GM23338 (cell line): ENCODE data around the gene SVIP. TPM values are rescaled to one million over a fixed set of nuclear protein-coding genes. Genes with fewer than 3 reads are reported as not detected.

Experiments
- ATAC-seq: fragments of 200-7000 bp; cut with Tn5 transposase; 3 replicates; pipeline ENCODE4 v1.9.1; 2020
- DNase-seq: peaks from one replicate; pipeline ENCODE4 v3.0.0-alpha.2; 2015; ENCODE audit warnings: low spot score
- H2AFZ ChIP-seq: fragments of 200-600 bp; sonication (generic); 2 replicates; pipeline ENCODE4 v1.8.0; 2016; ENCODE audit warnings: antibody characterized with exemption, mild to moderate bottlenecking, moderate library complexity
- H3F3A ChIP-seq: fragments of 200-600 bp; sonication (generic); replicated peaks from 2 replicates; pipeline ENCODE4 v1.8.0; 2017; ENCODE audit warnings: antibody characterized with exemption, mixed run types, low read depth
- H3K27ac ChIP-seq: fragments of 200-600 bp; sonication (generic); 2 replicates; pipeline ENCODE4 v1.6.1; 2016; ENCODE audit warnings: low read depth
- H3K27me3 ChIP-seq: fragments of 200-600 bp; sonication (generic); 2 replicates; pipeline ENCODE4 v1.8.0; 2016; ENCODE audit warnings: mild to moderate bottlenecking, mixed run types, moderate library complexity; ENCODE audit not compliant: insufficient read depth
- H3K36me3 ChIP-seq: fragments of 200-600 bp; sonication (generic); 2 replicates; pipeline ENCODE4 v1.8.0; 2016; ENCODE audit warnings: mild to moderate bottlenecking; ENCODE audit not compliant: insufficient read depth
- H3K4me1 ChIP-seq: fragments of 200-600 bp; sonication (generic); 2 replicates; pipeline ENCODE4 v1.8.0; 2016; ENCODE audit warnings: mild to moderate bottlenecking, moderate library complexity; ENCODE audit not compliant: insufficient read depth
- H3K4me2 ChIP-seq: fragments of 200-600 bp; sonication (generic); 2 replicates; pipeline ENCODE4 v1.7.1; 2017; ENCODE audit warnings: mixed run types
- H3K4me3 ChIP-seq: fragments of 200-600 bp; sonication (generic); 2 replicates; pipeline ENCODE4 v1.6.1; 2016; ENCODE audit warnings: mixed run types
- H3K79me2 ChIP-seq: fragments of 200-600 bp; sonication (generic); replicated peaks from 2 replicates; pipeline ENCODE4 v1.8.0; 2017; ENCODE audit warnings: mild to moderate bottlenecking; ENCODE audit not compliant: insufficient read depth
- H3K9me2 ChIP-seq: fragments of 200-600 bp; sonication (generic); 2 replicates; pipeline ENCODE4 v1.8.0; 2017; ENCODE audit not compliant: insufficient read depth
- H4K20me1 ChIP-seq: fragments of 200-600 bp; sonication (generic); replicated peaks from 2 replicates; pipeline ENCODE4 v1.8.0; 2017; ENCODE audit warnings: mild to moderate bottlenecking; ENCODE audit not compliant: insufficient read depth
- H3K27ac Mint-ChIP-seq: 2 replicates; pipeline ENCODE4 v1.8.0; 2020; ENCODE audit warnings: inconsistent platforms, mild to moderate bottlenecking, moderate library complexity, mixed read lengths
- H3K27me3 Mint-ChIP-seq: 3 replicates; pipeline ENCODE4 v1.8.0; 2022; ENCODE audit warnings: low read depth, mild to moderate bottlenecking, moderate library complexity, mixed read lengths, inconsistent platforms; ENCODE audit not compliant: insufficient read depth, poor library complexity
- H3K36me3 Mint-ChIP-seq: 3 replicates; pipeline ENCODE4 v1.8.0; 2021; ENCODE audit warnings: low read depth, mild to moderate bottlenecking, inconsistent platforms, moderate library complexity, mixed read lengths
- H3K4me1 Mint-ChIP-seq: 3 replicates; pipeline ENCODE4 v1.8.0; 2020; ENCODE audit warnings: mild to moderate bottlenecking, inconsistent platforms, mixed read lengths
- H3K4me3 Mint-ChIP-seq: 3 replicates; pipeline ENCODE4 v1.8.0; 2021; ENCODE audit warnings: moderate library complexity, mild to moderate bottlenecking, inconsistent platforms, mixed read lengths
- H3K9me3 Mint-ChIP-seq: 3 replicates; pipeline ENCODE4 v1.8.0; 2020; ENCODE audit warnings: moderate library complexity, mild to moderate bottlenecking, inconsistent platforms, mixed read lengths
- CREB1 ChIP-seq: fragments of 250-450 bp; sonication (Bioruptor Pico); IDR thresholded peaks from 2 replicates; pipeline ENCODE4 v1.5.0; 2020; ENCODE audit warnings: low read depth, mild to moderate bottlenecking, moderate library complexity
- CTCF ChIP-seq, 2 experiments: fragments of 200-600 bp in 1 of 2; sonication (generic) in 1 of 2; conservative IDR thresholded peaks; 2 replicates each; pipeline versions ENCODE4 v1.5.1 to v1.6.1; 2016 to 2017; ENCODE audit warnings: antibody characterized with exemption in 2 of 2, low read depth in 2 of 2, mild to moderate bottlenecking in 2 of 2, moderate library complexity in 1 of 2
- EZH2 ChIP-seq: fragments of 200-600 bp; sonication (generic); IDR thresholded peaks from one replicate; pipeline ENCODE4 v1.8.0; 2017; ENCODE audit warnings: antibody characterized with exemption, mild to moderate bottlenecking, low read depth; ENCODE audit not compliant: unreplicated experiment
- EZH2phosphoT487 ChIP-seq: fragments of 200-600 bp; sonication (generic); IDR thresholded peaks from one replicate; pipeline ENCODE4 v1.8.1; 2018; ENCODE audit warnings: antibody characterized with exemption; ENCODE audit not compliant: unreplicated experiment
- JUNB ChIP-seq: IDR thresholded peaks from one replicate; pipeline ENCODE4 v1.6.1; 2016; ENCODE audit warnings: antibody characterized with exemption; ENCODE audit not compliant: unreplicated experiment
- NANOG ChIP-seq: IDR thresholded peaks from 2 replicates; pipeline ENCODE4 v1.6.1; 2016; ENCODE audit warnings: antibody characterized with exemption, borderline replicate concordance
- POLR2AphosphoS5 ChIP-seq: IDR thresholded peaks from 2 replicates; pipeline ENCODE4 v1.6.1; 2016; ENCODE audit warnings: antibody characterized with exemption, low read depth
- STAT1 ChIP-seq: IDR thresholded peaks from one replicate; pipeline ENCODE4 v1.6.1; 2016; ENCODE audit warnings: antibody characterized with exemption; ENCODE audit not compliant: unreplicated experiment
- ZNF114 ChIP-seq: fragments of 250-450 bp; sonication (Bioruptor Pico); IDR thresholded peaks from 2 replicates; pipeline ENCODE4 v1.5.0; 2020; ENCODE audit warnings: mild to moderate bottlenecking, moderate library complexity
- ZNF331 ChIP-seq: fragments of 250-450 bp; sonication (Bioruptor Pico); IDR thresholded peaks from 2 replicates; pipeline ENCODE4 v1.5.0; 2020; ENCODE audit warnings: low read depth, mild to moderate bottlenecking, moderate library complexity
- polyA plus RNA-seq: library from polyadenylated mRNA; unstranded; fragments of >200 nt; fragmentation: Nextera tagmentation; extraction: Ambion mirVana; gene quantifications from 2 replicates; pipeline ENCODE4 v1.2.1, GENCODE V29; 2016
- total RNA-seq: library from RNA; depleted of rRNA; stranded (reverse); fragments of >200 nt; shearing (Covaris generic); gene quantifications from 2 replicates; pipeline ENCODE4 v1.2.3, GENCODE V29; 2014
- TF ChIP-seq, protein P1 (sequence below): IDR thresholded peaks from one replicate; pipeline ENCODE4 v1.6.1; 2018; ENCODE audit warnings: antibody characterized with exemption; ENCODE audit not compliant: unreplicated experiment
- TF ChIP-seq, protein P2 (sequence below): fragments of 250-450 bp; sonication (Bioruptor Pico); IDR thresholded peaks from 2 replicates; pipeline ENCODE4 v1.5.0; 2020; ENCODE audit warnings: mild to moderate bottlenecking, moderate library complexity
- TF ChIP-seq, protein P3 (sequence below): IDR thresholded peaks from 2 replicates; pipeline ENCODE4 v1.6.1; 2016; ENCODE audit warnings: antibody characterized with exemption

Gene SVIP
- total and polyA plus RNA-seq, 2 experiments from 2014 or later = 4.1 to 13.5 TPM

- DNase-seq (no peak), ATAC-seq (no peak)
- no peaks in the 10 kb centered on the region for H3K79me2 ChIP-seq
- no peaks in the 10 kb centered on the region for H3K9me2 ChIP-seq
- H3K9me3 Mint-ChIP-seq = no peaks in the 10 kb centered on the region
- H3F3A ChIP-seq = no peaks in the 10 kb centered on the region
- no peak overlapping the region for H3K27ac Mint-ChIP-seq
- no peaks in the 10 kb centered on the region for H3K27me3 Mint-ChIP-seq
- no peaks in the 10 kb centered on the region for H4K20me1 ChIP-seq
- H2AFZ ChIP-seq = peak overlapping the region; percentile 12
- TF ChIP-seq ZNF331 (CRISPR knock-in tag) (no peak), CREB1 (CRISPR knock-in tag) (no peak), JUNB (no peak), ZNF114 (CRISPR knock-in tag) (no peak), EZH2phosphoT487 (no peak), EZH2 (no peak), STAT1 (no peak), NANOG (no peak), POLR2AphosphoS5 (no peak), CTCF (conservative IDR thresholded peaks at IDR 0.05; ENCODE audit: low read depth in 2 of 2) (no peak)
- TF ChIP-seq, protein P1, sequence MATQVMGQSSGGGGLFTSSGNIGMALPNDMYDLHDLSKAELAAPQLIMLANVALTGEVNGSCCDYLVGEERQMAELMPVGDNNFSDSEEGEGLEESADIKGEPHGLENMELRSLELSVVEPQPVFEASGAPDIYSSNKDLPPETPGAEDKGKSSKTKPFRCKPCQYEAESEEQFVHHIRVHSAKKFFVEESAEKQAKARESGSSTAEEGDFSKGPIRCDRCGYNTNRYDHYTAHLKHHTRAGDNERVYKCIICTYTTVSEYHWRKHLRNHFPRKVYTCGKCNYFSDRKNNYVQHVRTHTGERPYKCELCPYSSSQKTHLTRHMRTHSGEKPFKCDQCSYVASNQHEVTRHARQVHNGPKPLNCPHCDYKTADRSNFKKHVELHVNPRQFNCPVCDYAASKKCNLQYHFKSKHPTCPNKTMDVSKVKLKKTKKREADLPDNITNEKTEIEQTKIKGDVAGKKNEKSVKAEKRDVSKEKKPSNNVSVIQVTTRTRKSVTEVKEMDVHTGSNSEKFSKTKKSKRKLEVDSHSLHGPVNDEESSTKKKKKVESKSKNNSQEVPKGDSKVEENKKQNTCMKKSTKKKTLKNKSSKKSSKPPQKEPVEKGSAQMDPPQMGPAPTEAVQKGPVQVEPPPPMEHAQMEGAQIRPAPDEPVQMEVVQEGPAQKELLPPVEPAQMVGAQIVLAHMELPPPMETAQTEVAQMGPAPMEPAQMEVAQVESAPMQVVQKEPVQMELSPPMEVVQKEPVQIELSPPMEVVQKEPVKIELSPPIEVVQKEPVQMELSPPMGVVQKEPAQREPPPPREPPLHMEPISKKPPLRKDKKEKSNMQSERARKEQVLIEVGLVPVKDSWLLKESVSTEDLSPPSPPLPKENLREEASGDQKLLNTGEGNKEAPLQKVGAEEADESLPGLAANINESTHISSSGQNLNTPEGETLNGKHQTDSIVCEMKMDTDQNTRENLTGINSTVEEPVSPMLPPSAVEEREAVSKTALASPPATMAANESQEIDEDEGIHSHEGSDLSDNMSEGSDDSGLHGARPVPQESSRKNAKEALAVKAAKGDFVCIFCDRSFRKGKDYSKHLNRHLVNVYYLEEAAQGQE = no peak
- TF ChIP-seq, protein P2, sequence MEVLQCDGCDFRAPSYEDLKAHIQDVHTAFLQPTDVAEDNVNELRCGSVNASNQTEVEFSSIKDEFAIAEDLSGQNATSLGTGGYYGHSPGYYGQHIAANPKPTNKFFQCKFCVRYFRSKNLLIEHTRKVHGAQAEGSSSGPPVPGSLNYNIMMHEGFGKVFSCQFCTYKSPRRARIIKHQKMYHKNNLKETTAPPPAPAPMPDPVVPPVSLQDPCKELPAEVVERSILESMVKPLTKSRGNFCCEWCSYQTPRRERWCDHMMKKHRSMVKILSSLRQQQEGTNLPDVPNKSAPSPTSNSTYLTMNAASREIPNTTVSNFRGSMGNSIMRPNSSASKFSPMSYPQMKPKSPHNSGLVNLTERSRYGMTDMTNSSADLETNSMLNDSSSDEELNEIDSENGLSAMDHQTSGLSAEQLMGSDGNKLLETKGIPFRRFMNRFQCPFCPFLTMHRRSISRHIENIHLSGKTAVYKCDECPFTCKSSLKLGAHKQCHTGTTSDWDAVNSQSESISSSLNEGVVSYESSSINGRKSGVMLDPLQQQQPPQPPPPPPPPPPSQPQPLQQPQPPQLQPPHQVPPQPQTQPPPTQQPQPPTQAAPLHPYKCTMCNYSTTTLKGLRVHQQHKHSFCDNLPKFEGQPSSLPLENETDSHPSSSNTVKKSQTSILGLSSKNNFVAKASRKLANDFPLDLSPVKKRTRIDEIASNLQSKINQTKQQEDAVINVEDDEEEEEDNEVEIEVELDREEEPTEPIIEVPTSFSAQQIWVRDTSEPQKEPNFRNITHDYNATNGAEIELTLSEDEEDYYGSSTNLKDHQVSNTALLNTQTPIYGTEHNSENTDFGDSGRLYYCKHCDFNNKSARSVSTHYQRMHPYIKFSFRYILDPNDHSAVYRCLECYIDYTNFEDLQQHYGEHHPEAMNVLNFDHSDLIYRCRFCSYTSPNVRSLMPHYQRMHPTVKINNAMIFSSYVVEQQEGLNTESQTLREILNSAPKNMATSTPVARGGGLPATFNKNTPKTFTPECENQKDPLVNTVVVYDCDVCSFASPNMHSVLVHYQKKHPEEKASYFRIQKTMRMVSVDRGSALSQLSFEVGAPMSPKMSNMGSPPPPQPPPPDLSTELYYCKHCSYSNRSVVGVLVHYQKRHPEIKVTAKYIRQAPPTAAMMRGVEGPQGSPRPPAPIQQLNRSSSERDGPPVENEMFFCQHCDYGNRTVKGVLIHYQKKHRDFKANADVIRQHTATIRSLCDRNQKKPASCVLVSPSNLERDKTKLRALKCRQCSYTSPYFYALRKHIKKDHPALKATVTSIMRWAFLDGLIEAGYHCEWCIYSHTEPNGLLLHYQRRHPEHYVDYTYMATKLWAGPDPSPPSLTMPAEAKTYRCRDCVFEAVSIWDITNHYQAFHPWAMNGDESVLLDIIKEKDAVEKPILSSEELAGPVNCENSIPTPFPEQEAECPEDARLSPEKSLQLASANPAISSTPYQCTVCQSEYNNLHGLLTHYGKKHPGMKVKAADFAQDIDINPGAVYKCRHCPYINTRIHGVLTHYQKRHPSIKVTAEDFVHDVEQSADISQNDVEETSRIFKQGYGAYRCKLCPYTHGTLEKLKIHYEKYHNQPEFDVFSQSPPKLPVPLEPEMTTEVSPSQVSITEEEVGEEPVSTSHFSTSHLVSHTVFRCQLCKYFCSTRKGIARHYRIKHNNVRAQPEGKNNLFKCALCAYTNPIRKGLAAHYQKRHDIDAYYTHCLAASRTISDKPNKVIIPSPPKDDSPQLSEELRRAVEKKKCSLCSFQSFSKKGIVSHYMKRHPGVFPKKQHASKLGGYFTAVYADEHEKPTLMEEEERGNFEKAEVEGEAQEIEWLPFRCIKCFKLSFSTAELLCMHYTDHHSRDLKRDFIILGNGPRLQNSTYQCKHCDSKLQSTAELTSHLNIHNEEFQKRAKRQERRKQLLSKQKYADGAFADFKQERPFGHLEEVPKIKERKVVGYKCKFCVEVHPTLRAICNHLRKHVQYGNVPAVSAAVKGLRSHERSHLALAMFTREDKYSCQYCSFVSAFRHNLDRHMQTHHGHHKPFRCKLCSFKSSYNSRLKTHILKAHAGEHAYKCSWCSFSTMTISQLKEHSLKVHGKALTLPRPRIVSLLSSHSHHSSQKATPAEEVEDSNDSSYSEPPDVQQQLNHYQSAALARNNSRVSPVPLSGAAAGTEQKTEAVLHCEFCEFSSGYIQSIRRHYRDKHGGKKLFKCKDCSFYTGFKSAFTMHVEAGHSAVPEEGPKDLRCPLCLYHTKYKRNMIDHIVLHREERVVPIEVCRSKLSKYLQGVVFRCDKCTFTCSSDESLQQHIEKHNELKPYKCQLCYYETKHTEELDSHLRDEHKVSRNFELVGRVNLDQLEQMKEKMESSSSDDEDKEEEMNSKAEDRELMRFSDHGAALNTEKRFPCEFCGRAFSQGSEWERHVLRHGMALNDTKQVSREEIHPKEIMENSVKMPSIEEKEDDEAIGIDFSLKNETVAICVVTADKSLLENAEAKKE (CRISPR knock-in tag) = no peak
- TF ChIP-seq, protein P3, sequence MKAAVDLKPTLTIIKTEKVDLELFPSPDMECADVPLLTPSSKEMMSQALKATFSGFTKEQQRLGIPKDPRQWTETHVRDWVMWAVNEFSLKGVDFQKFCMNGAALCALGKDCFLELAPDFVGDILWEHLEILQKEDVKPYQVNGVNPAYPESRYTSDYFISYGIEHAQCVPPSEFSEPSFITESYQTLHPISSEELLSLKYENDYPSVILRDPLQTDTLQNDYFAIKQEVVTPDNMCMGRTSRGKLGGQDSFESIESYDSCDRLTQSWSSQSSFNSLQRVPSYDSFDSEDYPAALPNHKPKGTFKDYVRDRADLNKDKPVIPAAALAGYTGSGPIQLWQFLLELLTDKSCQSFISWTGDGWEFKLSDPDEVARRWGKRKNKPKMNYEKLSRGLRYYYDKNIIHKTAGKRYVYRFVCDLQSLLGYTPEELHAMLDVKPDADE = no peak
- no peak overlapping the region for H3K4me3 Mint-ChIP-seq
- peaks cover 2% of the 10 kb centered on the region; the same call in 2 of the 3 replicates for H3K4me1 Mint-ChIP-seq
- H3K4me3 ChIP-seq = no peak overlapping the region
- H3K4me2 ChIP-seq = no peak overlapping the region
- no peaks in the 10 kb centered on the region for H3K27me3 ChIP-seq
- no peaks in the 10 kb centered on the region for H3K36me3 ChIP-seq
- H3K27ac ChIP-seq = no peak overlapping the region
- H3K36me3 Mint-ChIP-seq = no peaks in the 10 kb centered on the region
- no peaks in the 10 kb centered on the region; the same call in 1 of the 2 replicates for H3K4me1 ChIP-seq
Measured at GRCh38 chr11:22774716-22775115, 54.9 kb downstream of the SVIP start.
